Hepatocyte (in vitro differentiated cells): ENCODE data around the gene PEX7. TPM values are rescaled to one million over a fixed set of nuclear protein-coding genes. Genes with fewer than 3 reads are reported as not detected.

Experiments used
- DNase-seq: peaks from one replicate; pipeline ENCODE4 v3.0.0-alpha.2; 2016; ENCODE audit warnings: low spot score
- H2AFZ ChIP-seq: fragments of 200-600 bp; sonication (generic); 2 replicates; pipeline ENCODE4 v1.6.0; 2016; ENCODE audit warnings: antibody characterized with exemption, mild to moderate bottlenecking
- H3K27ac ChIP-seq: fragments of 200-600 bp; sonication (generic); 2 replicates; pipeline ENCODE4 v1.5.1; 2016; ENCODE audit warnings: mild to moderate bottlenecking
- H3K27me3 ChIP-seq: fragments of 200-600 bp; sonication (generic); 2 replicates; pipeline ENCODE4 v1.6.1; 2016
- H3K36me3 ChIP-seq: fragments of 200-600 bp; sonication (generic); replicated peaks from 2 replicates; pipeline ENCODE4 v1.5.1; 2016; ENCODE audit warnings: low read depth; ENCODE audit not compliant: insufficient read depth
- H3K4me1 ChIP-seq: fragments of 200-600 bp; sonication (generic); 2 replicates; pipeline ENCODE4 v1.5.1; 2016; ENCODE audit warnings: mild to moderate bottlenecking, moderate library complexity; ENCODE audit not compliant: insufficient read depth
- H3K4me2 ChIP-seq: fragments of 200-600 bp; sonication (generic); 2 replicates; pipeline ENCODE4 v1.6.0; 2016
- H3K4me3 ChIP-seq: fragments of 200-600 bp; sonication (generic); 2 replicates; pipeline ENCODE4 v1.5.1; 2016; ENCODE audit warnings: mild to moderate bottlenecking
- H3K79me2 ChIP-seq: fragments of 200-600 bp; sonication (generic); 2 replicates; pipeline ENCODE4 v1.6.0; 2017; ENCODE audit warnings: mild to moderate bottlenecking
- H3K9me2 ChIP-seq: fragments of 200-600 bp; sonication (generic); replicated peaks from 2 replicates; pipeline ENCODE4 v1.6.0; 2017; ENCODE audit warnings: mild to moderate bottlenecking; ENCODE audit not compliant: insufficient read depth
- H3K9me3 ChIP-seq: fragments of 200-600 bp; sonication (generic); 2 replicates; pipeline ENCODE4 v1.5.1; 2016; ENCODE audit warnings: low read depth, mild to moderate bottlenecking
- H4K20me1 ChIP-seq: fragments of 200-600 bp; sonication (generic); 2 replicates; pipeline ENCODE4 v1.6.0; 2016; ENCODE audit warnings: mild to moderate bottlenecking; ENCODE audit not compliant: insufficient read depth, poor library complexity, severe bottlenecking
- EZH2 ChIP-seq: fragments of 200-600 bp; sonication (generic); IDR thresholded peaks from 2 replicates; pipeline ENCODE4 v1.6.1; 2016; ENCODE audit warnings: antibody characterized with exemption, mild to moderate bottlenecking, borderline replicate concordance
- EZH2phosphoT487 ChIP-seq: fragments of 200-600 bp; sonication (generic); IDR thresholded peaks from one replicate; pipeline ENCODE4 v1.6.1; 2018; ENCODE audit warnings: antibody characterized with exemption, mild to moderate bottlenecking, low read depth, moderate library complexity; ENCODE audit not compliant: unreplicated experiment, severe bottlenecking
- WGBS: methylation state at CpG from one replicate; pipeline ENCODE4 v1.1.6; 2016; ENCODE audit warnings: low lambda C conversion rate; ENCODE audit errors: missing lambda C conversion rate; 5-methylcytosine and 5-hydroxymethylcytosine counted together
- polyA plus RNA-seq: library from polyadenylated mRNA; unstranded; fragments of >200 nt; fragmentation: Nextera tagmentation; extraction: Ambion mirVana; gene quantifications from 2 replicates; pipeline ENCODE4 v1.2.1, GENCODE V29; 2016
- total RNA-seq: library from RNA; depleted of rRNA; stranded (reverse); fragments of >200 nt; gene quantifications from 2 replicates; pipeline ENCODE4 v1.2.3, GENCODE V29; 2014
- TF ChIP-seq, protein P1 (sequence below): fragments of 200-600 bp; sonication (generic); IDR thresholded peaks from 2 replicates; pipeline ENCODE4 v1.5.1; 2016; ENCODE audit warnings: antibody characterized with exemption, mild to moderate bottlenecking; ENCODE audit not compliant: poor library complexity

Gene PEX7
- total and polyA plus RNA-seq, 2 experiments from 2014 or later, result 9.6 to 15.6 TPM

- Histone ChIP-seq H3K79me2 (no peaks in the 10 kb centered on the region), H3K27ac (no peak overlapping the region), H3K9me2 (no peaks in the 10 kb centered on the region), H3K27me3 (no peaks in the 10 kb centered on the region), H3K4me1 (no peaks in the 10 kb centered on the region), H4K20me1 (no peaks in the 10 kb centered on the region), H3K36me3 (no peaks in the 10 kb centered on the region), H2AFZ (no peak overlapping the region), H3K9me3 (no peaks in the 10 kb centered on the region), H3K4me2 (no peak overlapping the region), H3K4me3 (no peak overlapping the region)
- WGBS, result 97% methylated on average over 2 of the region's 2 CpGs
- TF ChIP-seq EZH2, result no peak
- no peak for TF ChIP-seq EZH2phosphoT487
- TF ChIP-seq, protein P1, sequence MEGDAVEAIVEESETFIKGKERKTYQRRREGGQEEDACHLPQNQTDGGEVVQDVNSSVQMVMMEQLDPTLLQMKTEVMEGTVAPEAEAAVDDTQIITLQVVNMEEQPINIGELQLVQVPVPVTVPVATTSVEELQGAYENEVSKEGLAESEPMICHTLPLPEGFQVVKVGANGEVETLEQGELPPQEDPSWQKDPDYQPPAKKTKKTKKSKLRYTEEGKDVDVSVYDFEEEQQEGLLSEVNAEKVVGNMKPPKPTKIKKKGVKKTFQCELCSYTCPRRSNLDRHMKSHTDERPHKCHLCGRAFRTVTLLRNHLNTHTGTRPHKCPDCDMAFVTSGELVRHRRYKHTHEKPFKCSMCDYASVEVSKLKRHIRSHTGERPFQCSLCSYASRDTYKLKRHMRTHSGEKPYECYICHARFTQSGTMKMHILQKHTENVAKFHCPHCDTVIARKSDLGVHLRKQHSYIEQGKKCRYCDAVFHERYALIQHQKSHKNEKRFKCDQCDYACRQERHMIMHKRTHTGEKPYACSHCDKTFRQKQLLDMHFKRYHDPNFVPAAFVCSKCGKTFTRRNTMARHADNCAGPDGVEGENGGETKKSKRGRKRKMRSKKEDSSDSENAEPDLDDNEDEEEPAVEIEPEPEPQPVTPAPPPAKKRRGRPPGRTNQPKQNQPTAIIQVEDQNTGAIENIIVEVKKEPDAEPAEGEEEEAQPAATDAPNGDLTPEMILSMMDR, result no peak
- DNase-seq, result no peak
Observed at GRCh38 chr6:136801581-136801980, 20.8 kb upstream of the PEX7 start.

DNA sequence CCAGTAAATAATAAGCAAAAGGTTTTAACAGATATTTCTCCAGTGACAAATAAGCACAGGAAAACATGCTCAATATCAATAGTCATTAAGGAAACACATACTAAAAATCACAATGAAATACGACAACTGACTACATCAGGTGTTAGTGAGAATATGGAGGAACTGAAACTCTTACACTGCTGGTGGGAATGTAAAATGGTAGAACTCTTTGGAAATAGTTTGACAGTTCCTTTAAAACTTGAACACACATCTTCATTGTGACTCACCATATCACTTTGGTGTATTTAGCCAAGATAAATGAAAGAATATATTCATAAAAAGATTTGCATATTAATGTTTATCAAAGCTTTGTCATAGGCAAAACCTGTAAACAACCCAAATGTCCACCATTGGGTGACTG, 18.8 kb upstream of the PEX7 start:
- TF ChIP-seq EZH2phosphoT487 (no peak), EZH2 (no peak)
- TF ChIP-seq, protein P1, result no peak
- WGBS, result 92% methylated on average over 1 of the region's 1 CpG
- H3K4me2 ChIP-seq, result no peak overlapping the region

GRCh38 chr6:136809091-136809860, 13.1 kb upstream of the PEX7 start:
- Histone ChIP-seq H3K36me3 (no peaks in the 10 kb centered on the region), H3K4me3 (no peak overlapping the region), H3K4me2 (no peak overlapping the region), H4K20me1 (no peaks in the 10 kb centered on the region), H3K9me2 (no peaks in the 10 kb centered on the region), H3K27ac (no peak overlapping the region), H3K27me3 (no peaks in the 10 kb centered on the region), H3K4me1 (no peaks in the 10 kb centered on the region), H3K79me2 (no peaks in the 10 kb centered on the region), H2AFZ (no peak overlapping the region), H3K9me3 (no peaks in the 10 kb centered on the region)
- no peak for DNase-seq
- TF ChIP-seq EZH2phosphoT487 (no peak), EZH2 (no peak)
- TF ChIP-seq, protein P1, result no peak
- WGBS, result 91% methylated on average over 7 of the region's 7 CpGs

More for the DNA sequence above, 18.8 kb upstream of the PEX7 start:
- Histone ChIP-seq H3K4me1 (no peaks in the 10 kb centered on the region), H3K4me3 (no peak overlapping the region), H3K27ac (no peak overlapping the region), H3K27me3 (no peaks in the 10 kb centered on the region), H3K36me3 (no peaks in the 10 kb centered on the region), H3K9me3 (no peaks in the 10 kb centered on the region), H3K79me2 (no peaks in the 10 kb centered on the region), H2AFZ (no peak overlapping the region), H3K9me2 (no peaks in the 10 kb centered on the region), H4K20me1 (no peaks in the 10 kb centered on the region)
- DNase-seq, result no peak
